RPMI7951 (cell line): ENCODE measurements around the gene COL15A1. TPM values are rescaled to one million over a fixed set of nuclear protein-coding genes. Genes with fewer than 3 reads are reported as not detected.
"Not testable (repeated sequence)": the region's sequence is repeated elsewhere in the genome, so short reads cannot be mapped to it uniquely, and the experiment has no call there.

Experiments used
- DNase-seq: peaks from one replicate; pipeline ENCODE4 v3.0.0-alpha.2; 2012; ENCODE audit warnings: low read depth
- total RNA-seq: library from RNA; depleted of rRNA; stranded (reverse); fragments of >200 nt; shearing (Covaris generic); gene quantifications from 2 replicates; pipeline ENCODE4 v1.2.3, GENCODE V29; 2014; rRNA removed

Gene COL15A1
- total RNA-seq, result 20.2 and 21.1 TPM in 2 replicates

DNA sequence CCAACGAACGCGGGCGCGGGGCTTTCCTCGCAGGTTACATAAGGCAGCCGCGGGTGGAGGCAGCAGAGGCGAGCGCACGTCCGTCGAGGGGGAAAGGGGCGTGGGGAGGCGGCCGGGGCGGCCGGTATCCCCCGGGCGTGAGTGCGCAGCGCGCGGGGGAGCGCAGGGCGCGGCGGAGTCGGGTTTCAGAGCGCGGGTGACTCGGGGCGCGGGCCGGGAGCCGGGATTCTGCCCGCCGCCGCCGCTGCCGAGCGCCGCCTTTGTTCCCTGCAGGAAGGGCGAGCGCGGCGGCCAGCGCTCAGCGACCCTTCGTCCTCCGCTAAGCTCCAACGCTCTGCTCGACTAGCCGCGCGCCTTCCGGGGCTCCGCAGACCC is at the start of gene COL15A1:
COL15A1 (plus strand) TSS at position 226 of the 375 bp plus-strand sequence. CDS start 155 bp downstream, outside the sequence.
- DNase-seq, result peak; percentile 47

DNA sequence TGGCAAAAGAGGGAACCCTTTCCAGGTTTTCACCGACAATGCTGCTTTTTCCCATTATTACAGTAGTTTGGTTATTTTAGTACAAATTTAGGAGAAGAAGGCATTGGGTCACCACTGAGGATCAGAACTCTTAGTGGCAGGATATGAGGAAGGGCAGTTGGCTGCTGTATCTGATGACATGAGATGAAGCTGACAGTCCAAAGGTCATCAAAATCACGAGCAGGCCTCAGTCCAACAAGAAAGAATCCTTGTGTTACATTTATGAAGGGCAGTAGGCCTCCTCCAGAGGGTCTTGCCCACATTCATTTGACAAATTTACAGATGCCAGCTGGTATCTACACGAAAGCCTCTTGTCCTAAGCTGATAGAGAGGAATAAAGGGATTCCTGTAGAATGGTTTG is 49.5 kb upstream of the COL15A1 start:
- DNase-seq, result no peak

DNA sequence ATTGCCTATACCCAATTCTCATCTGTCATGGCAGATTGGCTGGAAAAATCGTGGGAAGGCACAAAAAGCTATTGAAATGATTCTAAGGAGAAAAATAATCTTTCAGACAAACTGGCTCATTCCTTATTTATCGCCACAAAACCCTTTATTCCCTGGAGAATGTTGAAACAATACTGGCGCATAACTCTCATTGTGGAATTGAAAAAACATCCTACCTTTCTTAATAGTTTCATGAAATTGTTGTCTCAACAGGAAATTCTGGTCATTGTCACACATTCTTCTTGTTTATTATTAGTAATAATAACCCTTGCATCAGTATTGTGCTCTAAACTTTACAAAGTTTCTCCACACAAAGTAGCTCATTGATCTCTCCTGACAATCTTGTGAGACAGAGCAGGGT is 48.9 kb upstream of the COL15A1 start:
- DNase-seq, result no peak

DNA sequence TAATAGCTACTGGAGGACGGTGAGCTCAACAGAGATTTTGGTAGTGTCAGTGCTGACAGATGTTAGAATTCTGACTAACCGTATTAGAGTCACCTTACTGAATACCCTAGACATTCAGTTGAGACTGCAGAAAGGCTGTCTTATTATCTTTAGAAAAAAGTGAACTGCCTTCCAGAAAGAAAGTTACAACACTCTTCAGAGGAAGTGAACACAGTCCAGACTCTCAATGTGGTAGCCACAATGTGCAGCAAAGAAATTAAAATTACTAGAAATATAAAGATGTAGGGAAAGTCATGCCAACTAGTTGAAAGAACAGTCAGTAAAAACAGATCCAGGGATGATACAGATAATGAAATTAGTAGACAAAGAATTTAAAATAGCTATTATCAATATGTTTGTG is 47.1 kb upstream of the COL15A1 start:
- no peak for DNase-seq

DNA sequence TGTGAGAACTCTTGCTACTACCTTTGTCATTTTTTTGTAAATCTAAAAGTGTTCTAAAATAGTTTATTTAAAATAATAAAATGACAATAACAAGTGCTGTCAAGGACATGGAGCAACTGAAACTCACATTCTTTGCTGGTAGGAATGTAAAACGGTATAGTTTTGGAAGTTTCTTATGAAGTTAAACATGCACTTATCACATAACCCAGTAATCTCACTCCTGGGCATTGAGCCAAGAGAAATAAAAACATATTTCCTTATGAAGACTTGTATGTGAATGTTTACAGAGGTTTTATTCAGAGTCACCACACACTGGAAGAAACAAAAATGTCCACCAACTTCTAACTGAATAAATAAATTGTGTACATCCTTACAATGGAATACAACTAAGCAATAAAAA is 46.0 kb upstream of the COL15A1 start:
- DNase-seq, result peak; percentile 14

DNA sequence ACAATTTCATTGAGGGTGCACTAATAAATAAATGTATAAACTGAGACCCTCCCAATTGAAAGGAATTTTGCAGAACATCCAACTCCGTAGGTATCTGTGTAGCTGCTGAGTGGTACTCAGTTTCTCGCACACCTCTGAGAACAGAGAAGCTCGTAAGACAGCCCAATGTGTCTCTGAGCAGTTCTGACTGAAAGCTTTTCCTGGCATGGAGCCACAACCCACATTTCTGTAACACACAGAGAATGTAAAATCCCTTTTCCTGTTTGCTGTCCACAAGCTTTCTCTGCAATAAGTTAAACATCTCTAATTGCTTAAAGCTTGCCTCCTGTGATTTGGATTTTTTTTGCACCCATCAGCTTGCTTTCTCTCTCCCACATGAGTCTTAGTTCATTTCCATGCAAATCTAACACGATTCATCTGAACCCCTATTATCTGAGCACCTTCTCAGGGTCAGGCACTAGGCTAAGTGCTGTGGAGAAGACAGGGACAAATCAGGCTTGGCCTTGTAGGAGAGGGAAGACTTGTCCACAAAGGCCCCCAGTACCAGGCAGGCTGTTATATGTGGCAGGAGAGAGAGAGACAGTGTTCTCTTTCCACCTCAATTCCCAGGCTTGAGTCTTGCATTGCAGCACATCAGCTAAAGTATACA is 44.2 kb upstream of the COL15A1 start:
- peak; percentile 88 for DNase-seq

DNA sequence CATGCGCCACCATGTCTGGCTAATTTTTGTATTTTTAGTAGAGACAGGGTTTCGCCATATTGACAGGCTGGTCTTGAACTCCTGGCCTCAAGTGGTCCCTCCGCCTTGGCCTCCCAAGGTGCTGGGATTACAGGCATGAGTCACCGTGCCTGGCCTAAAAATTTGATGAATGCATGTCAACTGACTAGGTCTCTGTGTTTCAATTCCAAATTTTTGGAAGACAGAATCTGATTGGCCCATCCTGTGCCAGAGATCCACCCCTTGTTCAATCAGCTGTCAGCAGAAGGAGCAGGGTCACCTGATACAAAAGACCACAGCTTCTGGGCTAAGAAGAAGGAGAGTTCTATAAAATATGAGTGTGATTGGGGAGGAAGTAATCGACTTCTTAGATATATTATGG is 43.5 kb upstream of the COL15A1 start:
- no peak for DNase-seq

DNA sequence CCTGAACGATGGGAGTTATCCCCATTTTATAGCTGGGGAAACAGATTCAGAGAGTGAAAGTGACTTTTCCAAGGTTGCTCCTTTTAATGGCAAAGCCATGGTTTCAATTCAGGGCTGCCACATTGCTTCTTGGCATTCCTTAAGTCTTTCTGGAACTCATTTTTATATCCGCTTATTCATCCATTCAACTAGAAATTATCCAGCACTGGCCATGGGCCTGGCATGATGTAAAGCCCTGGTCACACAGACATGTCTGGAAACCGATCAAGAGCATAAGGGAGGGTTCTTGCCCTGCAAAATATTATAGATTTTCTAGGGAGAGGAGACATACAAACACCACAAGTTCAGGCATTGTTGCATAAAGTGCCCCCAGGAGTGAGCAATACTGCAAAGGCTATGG is 43.0 kb upstream of the COL15A1 start:
- DNase-seq, result no peak

DNA sequence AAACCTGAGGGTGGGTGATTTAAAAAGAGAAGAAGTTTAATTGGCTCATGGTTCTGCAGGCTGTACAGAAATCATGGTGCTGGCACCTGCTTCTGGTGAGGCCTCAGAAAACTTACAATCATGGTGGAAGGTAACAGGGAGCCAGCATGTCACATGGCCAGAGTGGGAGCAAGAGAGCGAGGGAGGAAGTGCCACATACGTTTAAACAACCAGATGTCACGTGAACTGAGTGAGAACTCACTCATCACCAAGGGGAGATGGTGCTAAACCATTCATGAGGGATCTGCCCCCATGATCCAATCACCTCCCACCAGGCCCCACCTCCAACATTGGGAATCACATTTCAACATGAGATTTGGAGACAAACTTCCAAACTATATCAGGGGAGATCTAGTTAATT is 41.9 kb upstream of the COL15A1 start:
- DNase-seq, result not testable (repeated sequence)

DNA sequence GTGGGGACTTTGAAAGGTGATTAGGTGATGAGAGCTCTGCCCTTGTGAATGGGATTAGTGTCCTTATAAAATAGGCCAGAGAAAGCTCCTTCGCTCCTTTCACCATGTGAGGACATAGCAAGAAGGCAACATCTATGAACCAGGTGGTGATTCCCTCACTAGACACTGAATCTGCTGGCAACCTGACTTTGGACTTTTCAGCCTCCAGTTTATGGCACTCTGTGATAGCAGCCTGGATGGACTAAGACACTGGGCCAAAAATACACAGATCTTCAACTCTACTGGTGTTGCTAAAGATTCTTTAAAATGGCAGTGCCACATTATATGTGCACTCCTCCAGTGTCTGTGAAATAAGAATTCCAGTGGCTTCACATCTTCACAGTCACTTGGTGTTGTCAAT is 41.2 kb upstream of the COL15A1 start:
- DNase-seq, result no peak

DNA sequence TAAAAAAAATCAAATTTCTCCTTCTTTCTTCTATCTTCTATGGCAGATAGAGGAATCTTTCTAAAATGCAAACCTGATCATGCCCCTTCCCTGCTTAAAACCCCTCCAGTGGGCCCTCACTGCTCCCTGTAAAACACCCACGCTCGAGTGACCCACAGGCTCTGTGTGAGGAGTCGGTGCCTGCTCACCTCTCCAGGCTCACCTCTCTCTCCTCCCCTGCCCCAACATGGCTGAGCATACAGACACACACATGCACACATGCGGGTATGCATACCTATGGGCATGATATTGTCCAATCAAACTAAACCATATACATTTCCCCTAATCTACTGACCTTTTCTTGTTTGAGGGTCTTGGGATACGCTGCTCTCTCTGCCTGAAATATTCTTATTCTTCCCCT is 40.8 kb upstream of the COL15A1 start:
- no peak for DNase-seq

DNA sequence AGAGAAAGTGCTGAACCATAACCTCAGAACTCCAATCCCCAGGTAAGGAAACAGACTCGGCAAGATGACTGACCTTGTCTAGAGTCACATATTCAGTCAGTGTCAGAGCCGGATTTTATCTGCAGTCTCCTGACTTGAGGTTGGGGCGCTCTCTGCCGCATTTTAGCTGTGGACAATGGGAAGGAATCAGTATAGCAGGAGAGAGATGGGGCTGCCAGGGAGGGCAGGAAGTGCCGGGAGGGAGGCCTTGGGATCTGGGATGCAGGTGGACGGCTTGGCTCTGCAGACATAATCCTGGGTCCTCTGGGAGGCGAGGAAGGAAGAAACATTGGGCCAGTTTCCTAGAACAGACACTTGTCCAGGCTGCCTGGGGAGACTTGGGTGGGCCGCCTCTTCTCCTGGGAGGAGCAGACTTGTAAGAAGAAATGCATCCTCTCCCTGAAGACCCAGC is 39.7 kb upstream of the COL15A1 start:
- DNase-seq, result no peak

DNA sequence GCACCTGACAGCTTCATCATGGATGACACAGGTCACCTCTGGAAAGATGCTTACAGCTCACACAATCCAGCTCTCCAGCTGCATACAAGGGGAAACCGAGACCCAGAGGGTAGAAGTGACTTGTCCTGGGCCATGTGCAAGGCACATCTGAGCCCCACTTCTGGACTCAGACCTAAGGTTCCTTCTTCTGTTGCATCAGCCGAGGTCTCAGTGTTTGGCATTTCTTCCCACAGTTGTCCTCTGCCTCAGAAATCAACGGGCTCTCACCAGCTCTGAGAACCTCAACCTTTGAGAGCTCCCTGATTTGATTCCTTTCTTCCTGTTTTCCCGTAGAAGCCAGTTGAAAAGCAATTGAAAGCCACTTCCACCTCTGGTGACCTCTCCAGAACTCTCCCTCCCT is 38.7 kb upstream of the COL15A1 start:
- DNase-seq, result no peak

DNA sequence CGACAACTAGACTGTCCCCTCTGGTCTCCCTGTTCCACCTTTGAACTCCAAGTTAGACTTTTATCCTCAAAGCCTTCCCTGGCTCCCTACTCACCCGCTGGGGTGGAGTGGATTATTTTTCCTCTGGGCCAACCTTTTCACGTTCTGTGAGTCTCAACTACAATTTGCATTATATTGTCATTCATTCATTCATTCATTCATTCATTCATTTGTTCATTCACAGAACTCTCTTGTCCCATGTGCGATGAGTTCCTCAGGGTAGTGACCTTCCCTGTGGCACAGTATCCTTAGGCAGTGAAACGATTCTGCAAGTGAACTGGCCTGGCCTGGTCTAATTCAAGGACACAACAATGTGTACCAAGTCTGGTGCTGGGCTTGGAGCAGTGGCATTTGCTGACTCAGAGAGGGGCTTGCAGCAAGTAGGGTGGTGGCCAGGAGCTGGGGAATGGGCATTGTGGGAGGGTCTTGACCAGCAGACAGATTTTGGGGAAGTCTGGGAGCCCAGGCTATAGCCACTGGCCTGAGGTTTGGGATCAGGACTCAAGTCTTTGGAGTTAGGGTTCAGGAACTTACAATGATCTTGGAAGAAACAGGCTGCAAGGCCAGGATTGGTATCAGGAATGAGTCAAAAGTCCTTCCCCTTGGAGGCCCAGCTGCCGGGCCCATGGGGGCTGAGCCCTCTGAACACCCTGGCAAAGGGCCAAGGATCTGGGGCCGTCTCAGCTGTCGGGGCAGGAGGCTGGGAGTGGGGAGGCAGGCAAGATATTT is 37.2 kb upstream of the COL15A1 start:
- DNase-seq, result peak; percentile 83

DNA sequence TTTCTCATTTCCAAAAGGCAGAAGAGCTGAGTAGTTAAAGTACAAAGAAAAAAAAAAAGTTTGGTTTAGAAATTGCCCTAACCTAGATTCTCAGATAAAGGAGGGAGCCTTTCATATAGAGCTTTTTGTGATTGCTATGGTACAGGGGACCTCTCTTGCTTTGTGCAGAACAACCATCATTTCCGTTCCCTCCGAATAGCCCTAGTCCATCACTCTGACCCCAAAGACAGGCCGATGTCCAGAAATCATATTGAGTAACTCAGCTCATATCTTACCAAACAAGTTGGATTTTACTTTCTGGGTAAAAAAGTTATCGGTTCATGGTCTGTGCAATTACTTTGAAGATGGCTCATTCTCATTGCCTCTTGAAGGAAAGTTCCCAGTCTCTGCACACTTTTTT is 36.7 kb upstream of the COL15A1 start:
- no peak for DNase-seq

DNA sequence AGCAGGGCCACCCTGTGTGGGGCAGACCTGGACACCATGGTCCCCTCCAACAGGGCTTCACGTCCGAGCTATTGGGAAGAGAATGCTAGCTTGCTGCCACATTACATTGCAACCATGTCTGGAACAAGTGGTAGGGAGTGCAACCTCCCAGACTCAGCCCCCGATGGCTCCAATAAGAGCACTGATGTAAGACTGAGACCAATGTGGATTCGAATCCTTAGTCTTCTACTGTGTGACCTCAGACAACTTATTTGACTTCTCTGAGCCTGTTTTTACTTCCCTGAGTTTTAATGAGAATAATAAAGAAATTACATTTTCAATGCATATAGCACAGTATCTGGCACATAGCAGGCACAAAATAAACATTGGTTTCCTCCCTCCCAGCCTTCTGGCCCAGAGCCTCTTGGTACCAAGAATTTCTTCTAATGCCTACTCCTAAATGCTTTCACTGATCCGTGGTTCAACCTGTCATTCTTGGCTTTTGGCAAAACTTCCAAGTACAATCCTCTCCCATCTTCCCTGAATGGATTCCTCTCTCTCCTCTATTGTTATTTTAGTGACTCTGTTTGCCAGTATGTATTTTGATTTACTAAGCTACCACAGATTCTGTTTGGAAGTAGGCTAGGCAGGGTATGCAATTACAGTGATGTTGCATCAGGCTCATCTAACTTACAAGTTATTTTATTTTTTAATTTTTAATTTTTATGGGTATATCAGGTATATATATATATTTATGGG is 34.6 kb upstream of the COL15A1 start:
- peak; percentile 69 for DNase-seq

DNA sequence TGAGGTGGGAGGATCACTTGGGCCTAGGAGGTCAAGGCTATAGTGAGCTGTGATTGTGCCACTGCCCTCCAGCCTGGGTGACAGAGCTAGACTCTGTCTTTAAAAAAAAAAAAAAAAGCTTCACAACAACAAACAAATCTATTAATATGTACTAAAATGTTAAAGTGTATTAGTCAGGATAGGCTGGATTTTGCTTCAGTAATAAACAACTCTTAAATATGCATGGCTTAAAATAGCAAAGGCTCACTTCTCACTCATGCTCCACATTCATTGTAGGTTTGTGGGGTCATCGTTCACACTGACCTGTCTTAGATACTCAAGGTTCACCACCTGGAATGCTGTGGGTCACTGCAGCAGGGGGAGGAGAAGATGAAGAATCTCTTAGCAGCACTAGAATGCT is 33.8 kb upstream of the COL15A1 start:
- no peak for DNase-seq

DNA sequence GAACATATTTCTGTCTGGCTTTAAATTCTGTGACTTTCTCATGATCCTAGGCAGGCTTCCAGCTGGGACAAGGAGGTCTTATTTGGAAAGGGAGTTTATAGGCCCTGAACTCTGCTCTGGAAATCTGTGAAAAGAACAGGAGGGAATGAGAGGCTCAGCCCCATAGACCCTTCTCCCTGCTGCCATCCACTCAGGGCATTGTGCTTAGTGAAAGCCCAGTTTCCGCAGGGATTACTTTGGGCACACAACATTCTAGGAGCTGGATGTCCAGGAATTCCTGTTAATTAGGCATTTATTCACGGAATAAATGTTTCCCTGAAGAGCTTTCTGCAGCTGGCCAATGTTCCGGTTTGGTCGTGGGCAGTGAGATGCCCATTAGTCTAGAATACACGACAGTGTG is 32.7 kb upstream of the COL15A1 start:
- no peak for DNase-seq

DNA sequence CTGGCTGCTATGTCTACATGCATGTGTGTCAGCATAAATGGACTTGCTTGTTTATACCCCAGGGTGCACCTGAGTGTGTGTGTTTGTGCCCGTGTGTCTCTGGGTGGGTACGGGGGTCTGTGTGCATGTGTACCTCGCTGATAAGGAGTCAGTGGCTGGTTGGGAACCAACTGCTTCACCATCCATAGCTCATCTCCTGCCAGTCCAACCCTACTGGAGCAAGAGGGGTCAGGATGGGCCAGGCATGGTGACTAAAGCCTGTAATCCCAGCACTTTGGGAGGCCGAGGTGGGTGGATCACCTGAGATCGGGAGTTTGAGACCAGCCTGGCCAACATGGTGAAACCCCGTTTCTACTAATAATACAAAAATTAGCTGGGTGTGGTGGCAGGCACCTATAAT is 32.0 kb upstream of the COL15A1 start:
- DNase-seq, result not testable (repeated sequence)

DNA sequence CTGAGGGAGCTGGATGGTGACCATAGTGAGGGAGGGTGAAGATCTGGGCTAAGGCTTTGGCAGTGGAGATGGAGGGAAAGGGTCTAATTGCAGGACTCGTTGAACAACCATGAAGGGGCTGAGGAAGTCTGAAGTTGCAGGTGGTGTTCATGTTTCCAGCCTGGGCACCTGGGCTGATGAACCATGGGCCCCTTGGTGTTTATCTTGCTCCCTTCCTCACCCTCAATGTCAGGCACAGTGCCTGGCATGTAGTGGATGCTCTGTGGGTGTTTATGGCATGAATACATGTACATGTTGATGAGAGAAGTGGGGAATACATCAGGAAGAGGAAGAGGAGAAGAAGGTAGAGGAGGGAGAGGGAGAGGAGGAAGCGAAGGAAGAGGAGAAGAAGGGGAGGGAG is 31.3 kb upstream of the COL15A1 start:
- no peak for DNase-seq

DNA sequence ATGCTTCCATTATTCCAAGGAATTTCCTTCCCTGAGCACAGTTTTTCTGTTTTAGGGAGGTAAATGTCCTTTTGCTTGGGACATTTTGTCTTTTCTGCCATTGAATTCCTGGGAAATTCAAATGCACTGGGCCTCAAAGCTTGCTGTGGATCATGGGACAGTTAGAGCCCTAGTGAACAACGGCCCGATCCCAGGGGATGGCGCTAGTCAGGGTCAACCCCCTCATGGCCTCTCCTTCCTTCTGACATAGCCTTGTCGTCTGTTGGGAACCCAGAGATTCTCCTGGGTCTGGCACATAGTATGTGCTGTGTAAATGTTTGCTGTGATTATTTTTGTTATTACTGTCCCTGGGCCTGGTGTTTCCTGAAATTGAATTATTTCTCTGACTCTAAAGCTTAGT is 30.7 kb upstream of the COL15A1 start:
- no peak for DNase-seq

DNA sequence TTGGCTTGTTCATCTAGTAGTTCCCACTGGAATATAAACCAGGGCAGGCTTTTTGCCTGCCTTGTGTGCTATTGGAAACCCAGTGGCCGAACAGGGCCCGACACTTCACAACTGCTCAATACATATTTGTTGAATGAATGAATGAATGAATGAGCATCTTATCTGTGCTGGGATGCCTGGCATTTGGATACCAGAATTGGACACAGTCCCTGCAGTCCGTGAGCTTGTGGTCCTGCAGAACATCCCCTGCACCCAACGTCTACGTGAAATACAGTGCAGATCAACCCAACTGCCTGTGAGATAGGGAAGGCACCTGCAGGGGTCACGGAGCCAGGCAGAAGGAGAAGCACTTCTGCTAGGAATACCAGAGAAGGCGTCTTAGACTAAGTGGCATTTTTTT is 30.0 kb upstream of the COL15A1 start:
- no peak for DNase-seq

DNA sequence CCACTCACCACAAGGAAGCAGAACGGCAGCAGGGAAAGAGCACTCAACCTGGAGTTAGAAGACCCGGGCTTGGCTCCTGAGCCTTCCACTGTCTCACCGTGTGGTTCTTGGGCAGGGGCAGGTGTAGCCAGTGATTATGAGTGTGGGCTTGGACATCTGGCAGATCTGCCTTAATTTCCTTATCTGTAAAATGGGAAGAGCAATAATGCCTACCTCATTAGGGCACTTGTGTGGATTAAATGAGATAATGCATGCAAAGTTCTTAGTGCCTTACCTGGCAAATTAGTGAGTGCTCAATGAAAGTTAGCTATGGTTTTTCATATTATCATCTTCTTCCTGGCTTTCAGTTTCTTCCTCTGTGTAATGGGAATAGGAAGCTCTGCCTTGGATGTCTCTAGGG is 28.1 kb upstream of the COL15A1 start:
- no peak for DNase-seq
